Left ventricle myocardium inferior (tissue), 1 donor: ENCODE results near the gene DNAH11. TPM values are rescaled to one million over a fixed set of nuclear protein-coding genes. Genes with fewer than 3 reads are reported as not detected.

Source experiments
- DNase-seq: peaks from one replicate; pipeline ENCODE4 v3.0.0-alpha.2; 2020
- H3K27ac ChIP-seq: fragments of 200-600 bp; replicated peaks from 2 replicates; pipeline ENCODE4 v1.8.0; 2021
- H3K27me3 ChIP-seq: fragments of 200-600 bp; 2 replicates; pipeline ENCODE4 v1.8.0; 2021; ENCODE audit warnings: low read depth
- H3K36me3 ChIP-seq: fragments of 200-600 bp; 2 replicates; pipeline ENCODE4 v1.8.0; 2021
- H3K4me1 ChIP-seq: fragments of 200-600 bp; 2 replicates; pipeline ENCODE4 v1.8.0; 2021
- H3K4me3 ChIP-seq: fragments of 200-600 bp; 2 replicates; pipeline ENCODE4 v1.8.0; 2021; ENCODE audit warnings: mild to moderate bottlenecking, moderate library complexity
- H3K9me3 ChIP-seq: fragments of 200-600 bp; replicated peaks from 2 replicates; pipeline ENCODE4 v1.8.0; 2021
- intact Hi-C: fragments of 100-400 bp; cut with micrococcal nuclease; formaldehyde crosslinking; loops from one replicate; pipeline ENCODE4 v1.11.0; 2022
- total RNA-seq: library from RNA; stranded (reverse); fragmentation: NEBNext Ultra II Directional; extraction: Animal tissue kit (Norgen Biotek cat#: 25700); gene quantifications from one replicate; pipeline ENCODE4 v1.2.1, GENCODE V29; 2021
- TF ChIP-seq, protein P1 (sequence below): fragments of 200-600 bp; IDR thresholded peaks from 2 replicates; pipeline ENCODE4 v1.8.0; 2021; ENCODE audit warnings: antibody characterized with exemption, mild to moderate bottlenecking, borderline replicate concordance
- donor health status: DM: no; HTN: yes; CAD: no; lungs with severe emphysema.

DNAH11 gene
- total RNA-seq, 1 donor from 2014 or later: 0.74 TPM

GRCh38 chr7:21608465-21608864, 65.6 kb downstream of the DNAH11 start:
- Histone ChIP-seq H3K36me3 (no peaks in the 10 kb centered on the region), H3K9me3 (no peaks in the 10 kb centered on the region), H3K27ac (no peak overlapping the region), H3K4me1 (no peaks in the 10 kb centered on the region), H3K27me3 (no peaks in the 10 kb centered on the region), H3K4me3 (no peak overlapping the region)
- no peak for DNase-seq
- TF ChIP-seq, protein P1, sequence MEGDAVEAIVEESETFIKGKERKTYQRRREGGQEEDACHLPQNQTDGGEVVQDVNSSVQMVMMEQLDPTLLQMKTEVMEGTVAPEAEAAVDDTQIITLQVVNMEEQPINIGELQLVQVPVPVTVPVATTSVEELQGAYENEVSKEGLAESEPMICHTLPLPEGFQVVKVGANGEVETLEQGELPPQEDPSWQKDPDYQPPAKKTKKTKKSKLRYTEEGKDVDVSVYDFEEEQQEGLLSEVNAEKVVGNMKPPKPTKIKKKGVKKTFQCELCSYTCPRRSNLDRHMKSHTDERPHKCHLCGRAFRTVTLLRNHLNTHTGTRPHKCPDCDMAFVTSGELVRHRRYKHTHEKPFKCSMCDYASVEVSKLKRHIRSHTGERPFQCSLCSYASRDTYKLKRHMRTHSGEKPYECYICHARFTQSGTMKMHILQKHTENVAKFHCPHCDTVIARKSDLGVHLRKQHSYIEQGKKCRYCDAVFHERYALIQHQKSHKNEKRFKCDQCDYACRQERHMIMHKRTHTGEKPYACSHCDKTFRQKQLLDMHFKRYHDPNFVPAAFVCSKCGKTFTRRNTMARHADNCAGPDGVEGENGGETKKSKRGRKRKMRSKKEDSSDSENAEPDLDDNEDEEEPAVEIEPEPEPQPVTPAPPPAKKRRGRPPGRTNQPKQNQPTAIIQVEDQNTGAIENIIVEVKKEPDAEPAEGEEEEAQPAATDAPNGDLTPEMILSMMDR: no peak
- intact Hi-C loops: no loop called here

- TF ChIP-seq, protein P1: no peak
Observed at GRCh38 chr7:21611129-21611528, 68.3 kb downstream of the DNAH11 start.

DNA sequence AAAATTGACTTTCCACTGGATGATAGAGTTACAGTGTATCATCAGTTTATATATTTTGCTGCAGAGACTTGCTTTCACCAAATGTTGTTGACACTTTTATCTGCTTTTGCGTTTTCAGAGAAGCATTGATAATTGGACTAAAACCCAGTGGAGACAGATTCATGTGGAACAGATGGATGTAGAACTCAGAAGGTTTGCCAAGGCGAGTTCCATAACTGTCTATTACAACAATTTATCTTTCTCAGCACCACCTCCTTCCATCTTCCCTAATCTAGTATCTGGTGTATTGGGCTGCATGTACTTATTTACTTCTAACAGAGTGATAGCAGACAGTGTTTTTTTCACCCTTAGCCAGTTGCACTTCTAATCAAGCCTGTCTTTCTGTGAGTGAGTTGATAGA, 73.3 kb downstream of the DNAH11 start:
- intact Hi-C loops: no loop called here
- H3K4me3 ChIP-seq: no peak overlapping the region
- DNase-seq: no peak
- no peak overlapping the region for H3K27ac ChIP-seq
- no peaks in the 10 kb centered on the region for H3K36me3 ChIP-seq
- no peaks in the 10 kb centered on the region for H3K9me3 ChIP-seq
- peaks cover 11% of the 10 kb centered on the region for H3K4me1 ChIP-seq
- TF ChIP-seq, protein P1: no peak
- no peaks in the 10 kb centered on the region for H3K27me3 ChIP-seq

More at GRCh38 chr7:21611129-21611528, 68.3 kb downstream of the DNAH11 start:
- no peaks in the 10 kb centered on the region for H3K27me3 ChIP-seq
- no peaks in the 10 kb centered on the region for H3K4me1 ChIP-seq
- H3K9me3 ChIP-seq: no peaks in the 10 kb centered on the region
- H3K36me3 ChIP-seq: no peaks in the 10 kb centered on the region
- no peak overlapping the region for H3K4me3 ChIP-seq
- H3K27ac ChIP-seq: no peak overlapping the region
- intact Hi-C loops: no loop called here
- DNase-seq: no peak

GRCh38 chr7:21616796-21617436, 74.1 kb downstream of the DNAH11 start:
- Histone ChIP-seq H3K27ac (no peak overlapping the region), H3K4me1 (peaks cover 11% of the 10 kb centered on the region), H3K9me3 (no peaks in the 10 kb centered on the region), H3K4me3 (no peak overlapping the region), H3K36me3 (no peaks in the 10 kb centered on the region), H3K27me3 (no peaks in the 10 kb centered on the region)
- intact Hi-C loops: no loop called here
- TF ChIP-seq, protein P1: no peak
- no peak for DNase-seq

GRCh38 chr7:21617513-21617912, 74.7 kb downstream of the DNAH11 start:
- Histone ChIP-seq H3K27me3 (no peaks in the 10 kb centered on the region), H3K4me1 (peaks cover 11% of the 10 kb centered on the region), H3K27ac (no peak overlapping the region), H3K4me3 (no peak overlapping the region), H3K36me3 (no peaks in the 10 kb centered on the region), H3K9me3 (peaks cover 4% of the 10 kb centered on the region)
- intact Hi-C loops: no loop called here
- DNase-seq: no peak
- TF ChIP-seq, protein P1: no peak
